Ascending aorta (tissue), 2 donors: ENCODE measurements around the gene TLCD1. TPM values are rescaled to one million over a fixed set of nuclear protein-coding genes. Genes with fewer than 3 reads are reported as not detected.

Experiments
- DNase-seq, 2 donors: peaks; one replicate each; pipeline ENCODE4 v3.0.0-alpha.2; 2019; ENCODE audit warnings: low spot score in 2 of 2
- H3K27ac ChIP-seq, 2 donors: fragments of 200-600 bp; sonication (generic); one replicate each; pipeline ENCODE4 v1.5.1; 2016 to 2017; ENCODE audit warnings: mild to moderate bottlenecking in 1 of 2
- H3K27me3 ChIP-seq: fragments of 200-600 bp; sonication (generic); one replicate; pipeline ENCODE4 v1.5.1; 2017
- H3K36me3 ChIP-seq, 2 donors: fragments of 200-600 bp; sonication (generic); one replicate each; pipeline ENCODE4 v1.5.1; 2016
- H3K4me1 ChIP-seq, 2 donors: fragments of 200-600 bp; sonication (generic); one replicate each; pipeline ENCODE4 v1.5.1; 2016 to 2017; ENCODE audit warnings: mild to moderate bottlenecking in 1 of 2
- H3K4me3 ChIP-seq, 2 donors: fragments of 200-600 bp; sonication (generic); one replicate each; pipeline ENCODE4 v1.5.1; 2016 to 2017; ENCODE audit warnings: mild to moderate bottlenecking in 1 of 2
- H3K9me3 ChIP-seq, 2 donors: fragments of 200-600 bp; sonication (generic); one replicate each; pipeline ENCODE4 v1.5.1; 2016
- CTCF ChIP-seq, 3 experiments: fragments of 200-600 bp in 2 of 3; fragments of 450-650 bp in 1 of 3; sonication (generic) in 2 of 3; IDR thresholded peaks; one replicate each; pipeline ENCODE4 v1.5.1; 2016 to 2019; ENCODE audit warnings: antibody characterized with exemption in 3 of 3, mild to moderate bottlenecking in 1 of 3, moderate library complexity in 1 of 3
- intact Hi-C: fragments of 100-400 bp; cut with DNase I; formaldehyde crosslinking; loops from one replicate; pipeline ENCODE4 v1.15.1; 2023
- total RNA-seq: library from RNA; depleted of rRNA; stranded (reverse); fragments of >200 nt; gene quantifications from one replicate; pipeline ENCODE4 v1.1.0, GENCODE V29; 2016

TLCD1 gene
- total RNA-seq, 1 donor from 2014 or later: not detected

GRCh38 chr17:28763137-28763799, 37.2 kb upstream of the TLCD1 start:
- Histone ChIP-seq H3K27me3 (no peaks in the 10 kb centered on the region), H3K27ac (no peak overlapping the region), H3K9me3 (no peaks in the 10 kb centered on the region), H3K4me3 (no peak overlapping the region), H3K4me1 (no peaks in the 10 kb centered on the region), H3K36me3 (peaks cover 16 to 39% of the 10 kb centered on the region in 2 donors)
- intact Hi-C loops: loop anchor here (1.0 to 5.0 kb wide), 6 partner anchors 36 to 154 kb away; partner anchors contain the start of genes FAM222B, FLOT2, NEK8 and TLCD1
- DNase-seq: no peak
- no peak for TF ChIP-seq CTCF (IDR thresholded peaks at IDR 0.05)

GRCh38 chr17:28760601-28761562, 34.8 kb upstream of the TLCD1 start:
- DNase-seq: no peak
- TF ChIP-seq CTCF (IDR thresholded peaks at IDR 0.05): no peak
- H3K4me3 ChIP-seq: no peak overlapping the region
- H3K27ac ChIP-seq: no peak overlapping the region
- no peaks in the 10 kb centered on the region for H3K9me3 ChIP-seq
- H3K4me1 ChIP-seq: no peaks in the 10 kb centered on the region
- intact Hi-C loops: loop anchor here (5.0 kb wide), 3 partner anchors 34 to 136 kb away; partner anchors contain the start of genes FLOT2, NEK8 and TLCD1
- H3K27me3 ChIP-seq: no peaks in the 10 kb centered on the region
- H3K36me3 ChIP-seq: peaks cover 18 to 35% of the 10 kb centered on the region in 2 donors

- Histone ChIP-seq H3K36me3 (peaks cover 16 to 25% of the 10 kb centered on the region in 2 donors), H3K9me3 (no peaks in the 10 kb centered on the region), H3K27me3 (no peaks in the 10 kb centered on the region), H3K27ac (no peak overlapping the region), H3K4me1 (no peaks in the 10 kb centered on the region), H3K4me3 (no peak overlapping the region)
- intact Hi-C loops: no loop called here
- DNase-seq: no peak
- no peak for TF ChIP-seq CTCF (IDR thresholded peaks at IDR 0.05)
Observed at GRCh38 chr17:28759256-28759865, 33.3 kb upstream of the TLCD1 start.

GRCh38 chr17:28758411-28759121, 32.5 kb upstream of the TLCD1 start:
- H3K27ac ChIP-seq: no peak overlapping the region
- no peaks in the 10 kb centered on the region for H3K27me3 ChIP-seq
- intact Hi-C loops: no loop called here
- no peak for DNase-seq
- no peak overlapping the region for H3K4me3 ChIP-seq
- H3K36me3 ChIP-seq: peaks cover 15 to 24% of the 10 kb centered on the region in 2 donors
- no peaks in the 10 kb centered on the region for H3K4me1 ChIP-seq
- no peaks in the 10 kb centered on the region for H3K9me3 ChIP-seq
- TF ChIP-seq CTCF (IDR thresholded peaks at IDR 0.05): no peak
